H1 (cell line): ENCODE results near the gene STXBP6.

ENCODE experiments used
- CREB1 ChIP-seq: IDR thresholded peaks from 2 replicates; pipeline ENCODE4 v1.6.1; 2012; ENCODE audit warnings: inconsistent platforms
- KDM5A ChIP-seq: fragments of 200-600 bp; IDR thresholded peaks from 2 replicates; pipeline ENCODE4 v1.7.1; 2012; ENCODE audit warnings: mild to moderate bottlenecking, low read length, inconsistent platforms, mixed read lengths
- RFX5 ChIP-seq: IDR thresholded peaks from 2 replicates; pipeline ENCODE4 v1.6.1; 2011; ENCODE audit warnings: low read depth, low read length, improper control_type of control experiment, borderline replicate concordance
- SAP30 ChIP-seq: fragments of 300-600 bp; sonication (generic); IDR thresholded peaks from 2 replicates; pipeline ENCODE4 v1.7.1; 2012; ENCODE audit warnings: low read length, moderate library complexity, mild to moderate bottlenecking, inconsistent platforms; ENCODE audit not compliant: insufficient read depth, insufficient replicate concordance

DNA sequence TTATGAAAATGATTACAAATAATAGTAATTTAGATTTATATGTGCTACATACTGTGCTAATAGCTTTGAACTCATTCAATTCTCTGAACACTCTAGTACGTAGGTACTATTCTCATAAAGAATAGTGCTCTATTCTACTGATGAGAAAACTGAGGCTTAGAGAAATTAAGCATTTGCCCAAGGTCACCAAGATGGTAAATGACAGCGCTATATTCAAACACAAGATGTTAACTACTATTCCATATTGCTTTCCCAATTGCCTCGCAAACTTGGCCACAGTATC, 233.1 kb downstream of the STXBP6 start:
- TF ChIP-seq KDM5A (no peak), RFX5 (no peak), CREB1 (no peak), SAP30 (no peak)
